GM10266 (cell line): ENCODE results near the gene DYSF.

Experiments
- DNase-seq: peaks from one replicate; pipeline ENCODE4 v3.0.0; 2012; ENCODE audit errors: extremely low spot score
- CTCF ChIP-seq: IDR thresholded peaks from 2 replicates; pipeline ENCODE4 v1.5.1; 2012; ENCODE audit warnings: mild to moderate bottlenecking, low read depth; ENCODE audit not compliant: control insufficient read depth, insufficient read depth; ENCODE audit errors: missing control alignments

DYSF gene

GRCh38 chr2:71687412-71687811 lies 234.1 kb downstream of the DYSF start:
- DNase-seq, result no peak
- no peak for TF ChIP-seq CTCF

- TF ChIP-seq CTCF, result no peak
- no peak for DNase-seq
Observed at GRCh38 chr2:71688530-71688929, 235.2 kb downstream of the DYSF start.

GRCh38 chr2:71689393-71689792 lies 236.0 kb downstream of the DYSF start:
- no peak for TF ChIP-seq CTCF

GRCh38 chr2:71689968-71690834 lies 236.8 kb downstream of the DYSF start:
- no peak for DNase-seq
- no peak for TF ChIP-seq CTCF

More at GRCh38 chr2:71689393-71689792, 236.0 kb downstream of the DYSF start:
- no peak for DNase-seq

- no peak for TF ChIP-seq CTCF
- no peak for DNase-seq
Observed at GRCh38 chr2:71690876-71691475, 237.6 kb downstream of the DYSF start.

GRCh38 chr2:71691747-71692441 lies 238.5 kb downstream of the DYSF start:
- DNase-seq, result no peak
- TF ChIP-seq CTCF, result no peak

- no peak for DNase-seq
- no peak for TF ChIP-seq CTCF
Observed at GRCh38 chr2:71692621-71693277, 239.4 kb downstream of the DYSF start.
